ENCODE data around the gene HOXA6. TPM values are rescaled to one million over a fixed set of nuclear protein-coding genes. Genes with fewer than 3 reads are reported as not detected.

The HOXA6 gene
- total RNA-seq, 1 experiment from 2014 or later, result not detected

GRCh38 chr7:27165089-27165995 is 17.8 kb upstream of the HOXA6 start, which contains the start of gene HOXA9 (continued):
- no peak for TF ChIP-seq ERG (CRISPR knock-in tag; IDR thresholded peaks at IDR 0.05)
- no peak for TF ChIP-seq ZBTB43 (CRISPR knock-in tag; IDR thresholded peaks at IDR 0.05)
- TF ChIP-seq E2F4 (CRISPR knock-in tag; IDR thresholded peaks at IDR 0.05; ENCODE audit: borderline replicate concordance, low read depth), result no peak

GRCh38 chr7:27164367-27165088 is 17.0 kb upstream of the HOXA6 start:
- Mint-ChIP-seq H3K4me1 (peaks cover 16% of the 10 kb centered on the region), H3K9me3 (no peaks in the 10 kb centered on the region), H3K4me3 (peak overlapping the region; percentile 46), H3K27me3 (ENCODE audit: low read depth) (peaks cover 100% of the 10 kb centered on the region), H3K36me3 (no peaks in the 10 kb centered on the region), H3K27ac (no peak overlapping the region)
- POLR2A ChIA-PET, result no interaction called here
- CTCF ChIA-PET, result interaction anchor here (0.8 to 2.3 kb wide), 3 partner anchors 14 to 21 kb away, joined by 5 to 19 read pairs (median 7); partner anchors contain the start of gene HOXA5
- TF ChIP-seq GRHL2 (CRISPR knock-in tag; IDR thresholded peaks at IDR 0.05; ENCODE audit: insufficient replicate concordance, severe bottlenecking) (no peak), ZNF423 (CRISPR knock-in tag; IDR thresholded peaks at IDR 0.05) (no peak), PRDM15 (CRISPR knock-in tag; IDR thresholded peaks at IDR 0.05) (no peak), FOXP1 (CRISPR knock-in tag; IDR thresholded peaks at IDR 0.05; ENCODE audit: borderline replicate concordance) (no peak), NR2C2 (CRISPR knock-in tag; IDR thresholded peaks at IDR 0.05) (no peak), ZBTB21 (CRISPR knock-in tag; IDR thresholded peaks at IDR 0.05; ENCODE audit: borderline replicate concordance) (no peak), CTCF (IDR thresholded peaks at IDR 0.05) (no peak), RELA (CRISPR knock-in tag; IDR thresholded peaks at IDR 0.05; ENCODE audit: borderline replicate concordance) (no peak), ARID4B (CRISPR knock-in tag; IDR thresholded peaks at IDR 0.05; ENCODE audit: borderline replicate concordance) (no peak), NFYB (CRISPR knock-in tag; conservative IDR thresholded peaks at IDR 0.05; ENCODE audit: low read depth) (no peak), ZNF317 (CRISPR knock-in tag; IDR thresholded peaks at IDR 0.05; ENCODE audit: borderline replicate concordance, low read depth) (no peak), ETV6 (CRISPR knock-in tag; IDR thresholded peaks at IDR 0.05) (no peak), E2F1 (CRISPR knock-in tag; IDR thresholded peaks at IDR 0.05) (no peak)
- DNase-seq (ENCODE audit: low spot score), result peak; percentile 66
- ATAC-seq, result peak; percentile 12
